Stimulated activated effector memory CD8-positive, alpha-beta T cell treated with anti-CD3 and anti-CD28 coated beads, Interleukin-12 subunit alpha, Interleukin-12 subunit beta, amount 100 ng/mL, for 72 hours (primary cell): ENCODE data around the gene CDYL.
"Not testable (repeated sequence)": the region's sequence is repeated elsewhere in the genome, so short reads cannot be mapped to it uniquely, and the experiment has no call there.

Experiments
- ATAC-seq: fragments of 150-1000 bp; cut with Tn5 transposase; 2 replicates; pipeline ENCODE4 v1.10.0; 2021
- DNase-seq, 2 donors: peaks; one replicate each; pipeline ENCODE4 v3.0.0; 2021 to 2022; ENCODE audit warnings: low spot score in 2 of 2
- H3K27ac Mint-ChIP-seq: one replicate; pipeline ENCODE4 v1.8.0; 2022; ENCODE audit warnings: mild to moderate bottlenecking, mixed read lengths
- H3K36me3 Mint-ChIP-seq: one replicate; pipeline ENCODE4 v1.8.0; 2022; ENCODE audit warnings: mild to moderate bottlenecking, mixed read lengths
- H3K4me1 Mint-ChIP-seq: one replicate; pipeline ENCODE4 v1.8.0; 2022; ENCODE audit warnings: mixed read lengths
- H3K4me3 Mint-ChIP-seq: one replicate; pipeline ENCODE4 v1.8.0; 2022; ENCODE audit warnings: mild to moderate bottlenecking, mixed read lengths
- H3K9me3 Mint-ChIP-seq: one replicate; pipeline ENCODE4 v1.8.0; 2022; ENCODE audit warnings: mixed read lengths

Gene CDYL

DNA sequence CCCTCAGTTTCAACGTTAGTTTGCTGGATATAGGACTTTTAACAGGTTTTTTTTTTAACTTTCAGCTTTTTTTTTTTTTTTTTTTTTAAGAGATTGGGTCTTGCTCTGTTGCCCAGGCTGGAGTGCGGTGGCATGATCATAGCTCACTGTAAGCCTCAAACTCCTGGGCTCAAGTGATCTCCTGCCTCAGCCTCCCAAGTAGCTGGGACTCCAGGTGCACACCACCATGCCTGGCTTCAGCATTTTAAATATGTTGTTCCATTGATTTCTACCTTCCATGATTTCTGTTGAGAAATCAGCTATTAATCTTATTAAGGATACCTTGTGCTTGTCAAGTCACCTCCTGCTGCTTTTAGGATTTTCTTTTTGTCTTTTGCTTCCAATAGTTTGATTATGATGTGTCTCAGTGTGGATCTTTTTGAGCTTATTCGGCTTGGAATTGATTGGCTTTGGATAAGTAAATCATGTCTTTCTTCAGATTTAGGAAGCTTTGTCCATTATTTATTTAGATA lies 52.0 kb downstream of the CDYL start:
- Mint-ChIP-seq H3K36me3 (no peaks in the 10 kb centered on the region), H3K4me3 (no peak overlapping the region), H3K9me3 (peaks cover 32% of the 10 kb centered on the region), H3K27ac (no peak overlapping the region), H3K4me1 (peaks cover 15% of the 10 kb centered on the region)
- no peak for ATAC-seq
- DNase-seq = no peak

DNA sequence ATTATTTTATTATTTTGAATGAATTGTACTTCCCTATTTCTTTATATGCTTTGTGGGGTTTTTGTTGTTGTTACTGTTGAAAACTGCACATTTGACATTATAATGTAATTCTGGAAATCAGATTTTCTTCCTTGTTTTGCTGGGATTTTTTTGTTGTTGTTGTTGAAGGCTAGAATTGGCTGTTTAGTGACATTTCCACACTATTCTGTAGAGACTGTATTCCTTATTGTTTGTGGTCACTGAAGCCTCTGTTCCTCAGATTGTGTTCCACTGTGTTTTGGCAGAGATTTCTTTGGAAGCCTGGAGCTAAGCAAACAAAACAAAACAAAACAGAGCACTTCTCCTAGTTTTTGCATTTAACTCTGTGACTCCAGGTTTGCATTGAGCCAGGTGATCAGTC lies 52.9 kb downstream of the CDYL start:
- Mint-ChIP-seq H3K4me1 (peaks cover 9% of the 10 kb centered on the region), H3K9me3 (peaks cover 32% of the 10 kb centered on the region), H3K36me3 (no peaks in the 10 kb centered on the region), H3K27ac (no peak overlapping the region), H3K4me3 (no peak overlapping the region)
- no peak for ATAC-seq
- DNase-seq = no peak

- H3K4me1 Mint-ChIP-seq = peaks cover 17% of the 10 kb centered on the region
- not testable (repeated sequence) for H3K4me3 Mint-ChIP-seq, H3K36me3 Mint-ChIP-seq, ATAC-seq, DNase-seq, H3K27ac Mint-ChIP-seq
- peaks cover 11% of the 10 kb centered on the region for H3K9me3 Mint-ChIP-seq
Measured at GRCh38 chr6:4835540-4835939, 59.3 kb downstream of the CDYL start.

GRCh38 chr6:4840169-4840568 lies 64.0 kb downstream of the CDYL start:
- peaks cover 26% of the 10 kb centered on the region for H3K9me3 Mint-ChIP-seq

DNA sequence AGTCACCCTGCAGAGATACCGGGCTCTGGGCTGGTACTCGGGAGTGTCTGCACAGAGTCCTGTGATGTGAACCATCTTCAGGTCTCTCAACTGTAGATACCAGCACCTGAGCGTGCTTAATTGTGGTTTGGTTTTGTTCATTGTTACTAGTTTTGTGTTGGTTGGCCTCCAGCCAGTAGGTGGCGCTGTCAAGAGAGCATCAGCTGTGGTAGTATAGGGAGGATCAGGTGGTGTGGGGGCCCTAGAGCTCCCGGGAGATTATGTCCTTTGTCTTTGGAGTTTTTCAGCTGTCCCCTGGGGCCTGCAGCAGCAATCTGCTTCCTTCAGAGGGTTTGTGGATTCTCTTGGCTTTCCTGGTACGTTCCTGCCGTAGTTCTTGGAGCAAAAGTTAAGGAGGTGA lies 67.9 kb downstream of the CDYL start:
- ATAC-seq (no peak), DNase-seq (no peak)
- no peaks in the 10 kb centered on the region for H3K36me3 Mint-ChIP-seq
- H3K27ac Mint-ChIP-seq = no peak overlapping the region
- H3K4me3 Mint-ChIP-seq = no peak overlapping the region
- peaks cover 61% of the 10 kb centered on the region for H3K4me1 Mint-ChIP-seq
- H3K9me3 Mint-ChIP-seq = peaks cover 24% of the 10 kb centered on the region

More at GRCh38 chr6:4840169-4840568, 64.0 kb downstream of the CDYL start:
- DNase-seq (no peak), ATAC-seq (no peak)
- Mint-ChIP-seq H3K27ac (no peak overlapping the region), H3K4me3 (no peak overlapping the region), H3K4me1 (peaks cover 45% of the 10 kb centered on the region), H3K36me3 (no peaks in the 10 kb centered on the region)

- DNase-seq (no peak), ATAC-seq (no peak)
- Mint-ChIP-seq H3K27ac (no peak overlapping the region), H3K4me1 (peaks cover 48% of the 10 kb centered on the region), H3K9me3 (peaks cover 15% of the 10 kb centered on the region), H3K4me3 (no peak overlapping the region), H3K36me3 (no peaks in the 10 kb centered on the region)
Measured at GRCh38 chr6:4846387-4846786, 70.2 kb downstream of the CDYL start.

DNA sequence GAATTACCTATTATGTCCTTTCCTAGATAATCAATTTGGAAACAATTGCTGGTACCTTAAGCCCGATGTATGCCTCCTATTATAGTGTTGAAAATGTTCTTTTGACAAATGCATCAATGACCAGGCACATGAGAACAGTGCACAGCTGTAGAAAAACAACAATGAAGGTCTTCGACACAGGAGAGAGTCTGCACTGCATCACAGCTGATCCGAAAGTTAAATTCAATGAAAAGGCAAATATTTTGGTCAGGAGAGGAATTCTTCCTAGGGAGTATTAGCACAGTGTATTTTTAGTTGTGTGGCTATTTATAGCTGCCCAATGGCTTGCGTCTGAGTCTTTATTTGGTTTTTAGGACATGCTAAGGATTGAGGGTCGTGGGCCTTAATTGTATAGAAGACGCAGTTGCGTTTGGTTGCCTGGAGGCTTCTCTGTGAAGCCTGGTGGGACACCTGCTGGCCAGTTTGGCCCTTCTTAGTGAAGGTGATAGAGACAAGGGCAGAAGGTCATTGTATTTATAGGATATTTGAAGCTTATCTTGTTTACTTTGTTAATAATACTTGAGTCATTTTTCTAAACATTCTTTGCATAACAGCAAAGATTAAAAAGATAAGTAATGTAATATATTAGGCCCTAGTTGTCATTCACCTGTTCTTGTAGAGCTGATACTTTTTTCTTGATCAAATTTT lies 72.3 kb downstream of the CDYL start:
- Mint-ChIP-seq H3K4me1 (peaks cover 55% of the 10 kb centered on the region), H3K36me3 (no peaks in the 10 kb centered on the region)

DNA sequence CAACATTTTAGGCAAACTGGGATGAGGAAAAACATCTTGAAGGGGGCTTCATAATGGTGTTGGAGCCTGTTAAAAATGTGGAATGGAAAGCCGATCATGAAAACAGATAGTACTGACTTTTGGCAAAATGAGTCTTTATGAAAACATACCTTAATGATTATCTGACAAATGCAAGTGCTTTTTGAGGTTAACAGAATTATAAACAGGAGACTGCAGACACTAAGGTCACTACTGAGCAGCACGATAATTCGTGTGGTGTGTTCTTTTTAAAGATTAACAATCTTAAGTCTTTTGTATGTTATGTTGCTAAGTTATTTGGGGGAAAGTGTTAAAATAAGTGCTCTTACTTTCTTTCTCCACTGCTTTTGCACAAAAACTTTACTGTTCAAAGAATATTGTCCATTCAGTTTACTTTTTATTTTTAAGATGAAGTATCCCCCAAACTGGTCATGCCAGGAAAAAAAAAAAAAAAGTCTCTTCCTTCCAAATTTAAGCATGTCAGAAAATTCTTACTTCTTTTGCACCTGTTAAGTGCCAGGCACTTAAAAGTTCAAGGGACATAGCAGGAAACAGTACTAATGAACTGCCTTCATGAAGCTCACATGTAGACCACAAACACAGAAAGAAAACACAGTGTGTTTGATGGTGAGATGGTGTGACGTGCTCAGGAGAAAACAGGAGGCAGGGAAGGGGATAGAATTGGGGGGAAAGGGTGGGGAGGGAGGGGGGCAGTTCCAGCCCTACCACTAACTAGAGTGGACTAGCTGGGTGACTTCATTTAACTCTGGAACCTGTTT lies 73.2 kb downstream of the CDYL start:
- ATAC-seq = no peak
- Mint-ChIP-seq H3K27ac (no peak overlapping the region), H3K9me3 (no peaks in the 10 kb centered on the region), H3K4me1 (peaks cover 55% of the 10 kb centered on the region), H3K36me3 (no peaks in the 10 kb centered on the region), H3K4me3 (no peak overlapping the region)
- DNase-seq = no peak

More for the DNA sequence above, 72.3 kb downstream of the CDYL start:
- no peak for ATAC-seq
- H3K9me3 Mint-ChIP-seq = peaks cover 6% of the 10 kb centered on the region
- no peak overlapping the region for H3K4me3 Mint-ChIP-seq
- DNase-seq = no peak
- H3K27ac Mint-ChIP-seq = no peak overlapping the region

DNA sequence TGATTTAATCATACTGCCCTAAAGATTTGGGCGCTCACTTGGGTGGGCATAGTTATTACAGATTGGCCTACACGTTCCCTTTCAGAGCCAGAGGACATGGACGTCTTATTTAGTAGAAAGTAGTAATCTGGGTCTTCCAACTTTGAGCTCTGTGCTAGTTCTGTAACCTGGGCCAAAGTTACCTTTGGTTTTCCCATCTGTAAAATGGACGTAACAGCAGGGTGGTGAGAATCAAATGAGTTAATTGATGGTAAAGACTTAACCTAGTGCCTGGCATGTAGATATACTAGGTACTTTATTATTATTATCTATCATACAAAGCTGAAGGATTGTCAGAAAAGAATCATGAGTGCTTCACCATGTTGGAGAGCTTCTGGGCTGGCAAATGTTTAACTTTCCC lies 74.8 kb downstream of the CDYL start:
- no peak for ATAC-seq

DNA sequence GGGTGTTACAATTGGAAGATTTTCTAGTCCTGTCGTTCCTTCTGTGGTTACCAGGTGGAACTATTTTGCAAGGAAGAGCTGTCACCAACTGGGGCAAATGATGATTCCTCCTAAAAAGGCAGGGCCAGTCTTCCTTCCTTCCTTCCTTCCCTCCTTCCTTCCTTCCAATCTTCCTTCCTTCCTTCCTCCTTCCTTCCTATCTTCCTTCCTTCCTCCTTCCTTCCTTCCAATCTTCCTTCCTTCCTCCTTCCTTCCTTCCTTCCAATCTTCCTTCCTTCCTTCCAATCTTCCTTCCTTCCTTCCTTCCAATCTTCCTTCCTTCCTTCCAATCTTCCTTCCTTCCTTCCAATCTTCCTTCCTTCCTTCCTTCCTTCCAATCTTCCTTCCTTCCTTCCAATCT lies 76.0 kb downstream of the CDYL start:
- H3K4me1 Mint-ChIP-seq = peaks cover 70% of the 10 kb centered on the region

More for the DNA sequence above, 74.8 kb downstream of the CDYL start:
- Mint-ChIP-seq H3K4me1 (peaks cover 65% of the 10 kb centered on the region), H3K27ac (no peak overlapping the region), H3K9me3 (no peaks in the 10 kb centered on the region), H3K4me3 (no peak overlapping the region), H3K36me3 (no peaks in the 10 kb centered on the region)
- DNase-seq = no peak

GRCh38 chr6:4852938-4853337 lies 76.7 kb downstream of the CDYL start:
- Mint-ChIP-seq H3K36me3 (no peaks in the 10 kb centered on the region), H3K4me1 (peaks cover 74% of the 10 kb centered on the region)
- DNase-seq = no peak

More for the DNA sequence above, 76.0 kb downstream of the CDYL start:
- H3K9me3 Mint-ChIP-seq, H3K36me3 Mint-ChIP-seq, H3K27ac Mint-ChIP-seq, DNase-seq, H3K4me3 Mint-ChIP-seq, ATAC-seq: not testable (repeated sequence)

DNA sequence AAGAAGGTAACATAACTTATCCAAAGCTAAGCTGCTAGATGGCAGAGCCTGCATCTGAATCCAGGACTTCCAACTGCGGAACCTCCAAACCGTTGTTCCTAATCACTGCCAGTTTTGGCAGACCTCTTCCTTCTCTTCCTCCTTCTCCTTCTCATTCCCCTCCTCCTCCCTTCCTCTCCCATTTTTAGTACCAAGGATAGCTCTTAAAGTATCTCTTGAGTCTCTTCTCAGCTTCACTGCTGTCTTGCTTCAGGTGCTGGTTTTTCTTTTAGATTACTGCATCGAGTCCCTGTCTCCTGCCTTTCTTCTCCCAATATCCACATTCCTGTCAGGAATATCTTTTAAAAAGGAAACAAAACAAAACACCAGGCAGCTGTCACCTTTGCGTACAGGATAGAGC lies 77.1 kb downstream of the CDYL start:
- Mint-ChIP-seq H3K9me3 (no peaks in the 10 kb centered on the region), H3K27ac (peak overlapping the region; percentile 68), H3K4me3 (peak overlapping the region; percentile 40), H3K36me3 (no peaks in the 10 kb centered on the region), H3K4me1 (peaks cover 74% of the 10 kb centered on the region)
- no peak for DNase-seq
- ATAC-seq = no peak

More at GRCh38 chr6:4852938-4853337, 76.7 kb downstream of the CDYL start:
- no peak for ATAC-seq
- H3K27ac Mint-ChIP-seq = no peak overlapping the region
- H3K9me3 Mint-ChIP-seq = no peaks in the 10 kb centered on the region
- H3K4me3 Mint-ChIP-seq = no peak overlapping the region

- no peak for DNase-seq
- Mint-ChIP-seq H3K4me1 (peaks cover 74% of the 10 kb centered on the region), H3K27ac (peak overlapping the region; percentile 68), H3K9me3 (no peaks in the 10 kb centered on the region), H3K4me3 (peak overlapping the region; percentile 40), H3K36me3 (no peaks in the 10 kb centered on the region)
- ATAC-seq = peak; percentile 97
Measured at GRCh38 chr6:4853782-4854511, 77.7 kb downstream of the CDYL start.

GRCh38 chr6:4856785-4857184 lies 80.6 kb downstream of the CDYL start:
- no peak overlapping the region for H3K27ac Mint-ChIP-seq
- no peak overlapping the region for H3K4me3 Mint-ChIP-seq
- H3K36me3 Mint-ChIP-seq = no peaks in the 10 kb centered on the region
- DNase-seq (no peak), ATAC-seq (no peak)
- H3K9me3 Mint-ChIP-seq = no peaks in the 10 kb centered on the region
- H3K4me1 Mint-ChIP-seq = peaks cover 69% of the 10 kb centered on the region
